SJCRH30 (cell line): ENCODE measurements around the gene SARS1. TPM values are rescaled to one million over a fixed set of nuclear protein-coding genes. Genes with fewer than 3 reads are reported as not detected.

ENCODE experiments used
- DNase-seq, 2 experiments: peaks; one replicate each; pipeline ENCODE4 v3.0.0-alpha.2; 2015 to 2020
- H3K27ac ChIP-seq: fragments of 250-450 bp; sonication (Bioruptor Pico); 2 replicates; pipeline ENCODE4 v1.5.1; 2020; ENCODE audit warnings: mild to moderate bottlenecking, moderate library complexity
- H3K27me3 ChIP-seq: fragments of 250-450 bp; sonication (Bioruptor Pico); 2 replicates; pipeline ENCODE4 v1.5.1; 2020; ENCODE audit warnings: mild to moderate bottlenecking, moderate library complexity
- H3K36me3 ChIP-seq: fragments of 250-450 bp; sonication (Bioruptor Pico); 2 replicates; pipeline ENCODE4 v1.5.1; 2020; ENCODE audit warnings: mild to moderate bottlenecking, moderate library complexity
- H3K4me1 ChIP-seq: fragments of 250-450 bp; sonication (Bioruptor Pico); 2 replicates; pipeline ENCODE4 v1.5.1; 2020; ENCODE audit warnings: mild to moderate bottlenecking, moderate library complexity
- H3K4me3 ChIP-seq: fragments of 250-450 bp; sonication (Bioruptor Pico); 2 replicates; pipeline ENCODE4 v1.5.1; 2020; ENCODE audit warnings: mild to moderate bottlenecking, moderate library complexity
- H3K9me3 ChIP-seq: fragments of 250-450 bp; sonication (Bioruptor Pico); replicated peaks from 2 replicates; pipeline ENCODE4 v1.5.1; 2020; ENCODE audit warnings: mild to moderate bottlenecking, moderate library complexity
- total RNA-seq: library from RNA; depleted of rRNA; stranded (reverse); fragments of >200 nt; shearing (Covaris generic); gene quantifications from 2 replicates; pipeline ENCODE4 v1.2.3, GENCODE V29; 2014

The SARS1 gene
- total RNA-seq, 1 experiment from 2014 or later = 107 TPM

DNA sequence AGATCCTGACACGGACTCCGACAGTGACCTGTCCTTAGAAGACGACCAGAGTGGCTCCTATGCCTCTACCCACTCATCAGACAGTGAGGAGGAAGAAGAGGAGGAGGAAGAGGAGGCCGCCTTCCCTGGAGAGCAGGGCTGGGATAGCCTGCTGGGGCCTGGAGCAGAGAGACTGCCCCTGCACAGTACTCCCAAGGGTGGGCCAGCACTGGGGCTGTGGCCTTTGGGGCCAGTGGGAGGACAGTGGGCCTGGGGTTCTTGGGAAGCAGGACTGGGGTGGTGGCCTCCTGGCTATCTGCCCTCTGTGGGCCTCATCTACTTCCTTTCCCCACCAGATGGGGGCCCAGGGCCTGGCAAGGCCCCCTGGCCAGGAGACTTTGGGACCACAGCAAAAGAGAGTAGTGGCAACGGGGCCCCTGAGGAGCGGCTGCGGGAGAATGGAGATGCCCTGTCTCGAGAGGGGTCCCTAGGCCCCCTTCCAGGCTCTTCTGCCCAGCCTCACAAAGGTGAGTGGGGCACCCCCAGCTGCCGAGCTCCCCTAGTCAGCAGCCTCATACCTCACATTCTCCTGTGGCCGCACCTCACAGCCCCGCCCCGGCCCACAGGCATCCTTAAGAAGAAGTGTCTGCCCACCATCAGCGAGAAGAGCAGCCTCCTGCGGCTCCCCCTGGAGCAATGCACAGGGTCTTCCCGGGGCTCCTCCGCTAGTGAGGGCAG lies 59.3 kb downstream of the SARS1 start:
- Histone ChIP-seq H3K27ac (no peak overlapping the region), H3K36me3 (no peaks in the 10 kb centered on the region), H3K9me3 (no peaks in the 10 kb centered on the region), H3K4me1 (peaks cover 50% of the 10 kb centered on the region), H3K27me3 (no peaks in the 10 kb centered on the region), H3K4me3 (no peak overlapping the region)
- DNase-seq = no peak

- Histone ChIP-seq H3K4me3 (no peak overlapping the region; the same call in 1 of the 2 replicates), H3K27me3 (no peaks in the 10 kb centered on the region), H3K36me3 (peaks cover 7% of the 10 kb centered on the region; the same call in 1 of the 2 replicates), H3K4me1 (peaks cover 50% of the 10 kb centered on the region), H3K9me3 (no peaks in the 10 kb centered on the region), H3K27ac (no peak overlapping the region)
- no peak for DNase-seq
Measured at GRCh38 chr1:109273570-109274288, 60.0 kb downstream of the SARS1 start.

GRCh38 chr1:109274533-109275476 lies 61.1 kb downstream of the SARS1 start:
- Histone ChIP-seq H3K9me3 (no peaks in the 10 kb centered on the region), H3K4me3 (peak overlapping the region; percentile 39), H3K27me3 (no peaks in the 10 kb centered on the region), H3K36me3 (peaks cover 7% of the 10 kb centered on the region; the same call in 1 of the 2 replicates), H3K27ac (peak overlapping the region; percentile 5; the same call in 1 of the 2 replicates), H3K4me1 (peaks cover 45% of the 10 kb centered on the region)
- DNase-seq = peak; percentile 67 to 78

DNA sequence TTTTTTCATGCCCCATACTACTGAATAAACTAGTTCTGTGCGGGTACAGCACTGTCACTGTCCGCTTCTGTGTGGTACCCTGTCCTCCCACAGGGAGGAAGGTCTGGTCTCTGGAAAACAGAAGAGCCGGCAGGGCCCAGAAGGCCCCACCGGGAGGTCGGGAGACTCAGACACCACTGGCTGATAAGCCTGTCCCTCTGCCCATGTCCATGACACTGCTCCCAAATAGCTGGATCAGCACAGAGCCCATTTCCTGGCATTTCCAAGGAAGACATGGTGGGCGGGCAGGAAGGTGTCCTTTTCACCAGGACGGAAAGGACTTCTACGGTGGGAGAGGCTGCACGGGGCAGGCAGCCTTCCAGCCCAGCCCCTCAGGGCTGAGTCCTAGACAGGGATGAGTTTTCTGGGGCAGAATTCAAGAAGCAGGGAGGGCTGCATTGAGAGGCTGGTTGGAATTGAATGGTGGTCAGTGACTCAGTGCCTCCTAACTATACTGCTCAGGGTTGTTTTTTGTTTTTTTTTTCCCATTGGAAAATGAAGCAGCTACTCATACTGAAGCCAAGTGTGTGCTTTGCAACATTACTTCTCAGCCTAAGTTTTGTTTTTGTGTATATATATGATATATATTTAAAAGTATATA lies 62.1 kb downstream of the SARS1 start:
- H3K27me3 ChIP-seq = no peaks in the 10 kb centered on the region
- H3K4me3 ChIP-seq = peak overlapping the region; percentile 39
- H3K4me1 ChIP-seq = peaks cover 42% of the 10 kb centered on the region
- peak; percentile 35 to 55 for DNase-seq
- H3K36me3 ChIP-seq = peaks cover 7% of the 10 kb centered on the region; the same call in 1 of the 2 replicates
- peak overlapping the region; percentile 0; the same call in 1 of the 2 replicates for H3K27ac ChIP-seq
- H3K9me3 ChIP-seq = no peaks in the 10 kb centered on the region

GRCh38 chr1:109277434-109278204 lies 63.9 kb downstream of the SARS1 start:
- peak; percentile 58 to 69 for DNase-seq
- peaks cover 10% of the 10 kb centered on the region; the same call in 1 of the 2 replicates for H3K36me3 ChIP-seq
- no peak overlapping the region for H3K4me3 ChIP-seq
- H3K27me3 ChIP-seq = no peaks in the 10 kb centered on the region
- H3K4me1 ChIP-seq = peaks cover 37% of the 10 kb centered on the region
- no peak overlapping the region for H3K27ac ChIP-seq
- H3K9me3 ChIP-seq = no peaks in the 10 kb centered on the region

- DNase-seq = no peak
- Histone ChIP-seq H3K27ac (no peak overlapping the region), H3K4me1 (peaks cover 24% of the 10 kb centered on the region)
Measured at GRCh38 chr1:109279615-109280278, 66.0 kb downstream of the SARS1 start.

GRCh38 chr1:109280862-109281261 lies 67.1 kb downstream of the SARS1 start:
- Histone ChIP-seq H3K4me1 (peaks cover 15% of the 10 kb centered on the region), H3K27ac (no peak overlapping the region), H3K27me3 (no peaks in the 10 kb centered on the region), H3K9me3 (no peaks in the 10 kb centered on the region), H3K4me3 (no peak overlapping the region), H3K36me3 (peaks cover 10% of the 10 kb centered on the region; the same call in 1 of the 2 replicates)
- no peak for DNase-seq

More at GRCh38 chr1:109279615-109280278, 66.0 kb downstream of the SARS1 start:
- Histone ChIP-seq H3K9me3 (no peaks in the 10 kb centered on the region), H3K27me3 (no peaks in the 10 kb centered on the region), H3K4me3 (no peak overlapping the region), H3K36me3 (peaks cover 10% of the 10 kb centered on the region; the same call in 1 of the 2 replicates)

- no peak overlapping the region; the same call in 1 of the 2 replicates for H3K27ac ChIP-seq
- peaks cover 8% of the 10 kb centered on the region for H3K4me1 ChIP-seq
- H3K36me3 ChIP-seq = peaks cover 10% of the 10 kb centered on the region; the same call in 1 of the 2 replicates
- H3K27me3 ChIP-seq = no peaks in the 10 kb centered on the region
- no peaks in the 10 kb centered on the region for H3K9me3 ChIP-seq
- H3K4me3 ChIP-seq = peak overlapping the region; percentile 70
- no peak for DNase-seq
Measured at GRCh38 chr1:109281680-109282496, 68.2 kb downstream of the SARS1 start.

GRCh38 chr1:109282497-109282951 lies 68.8 kb downstream of the SARS1 start:
- H3K27ac ChIP-seq = peak overlapping the region; percentile 77
- peak overlapping the region; percentile 70 for H3K4me3 ChIP-seq
- peaks cover 8% of the 10 kb centered on the region for H3K4me1 ChIP-seq
- no peaks in the 10 kb centered on the region for H3K9me3 ChIP-seq
- no peaks in the 10 kb centered on the region for H3K27me3 ChIP-seq
- no peak for DNase-seq
- peaks cover 10% of the 10 kb centered on the region; the same call in 1 of the 2 replicates for H3K36me3 ChIP-seq

GRCh38 chr1:109282952-109283747 lies 69.4 kb downstream of the SARS1 start, which contains the start of gene PSRC1:
Gene PSRC1, minus strand, starts transcription at chr1:109283145.
- Histone ChIP-seq H3K27ac (peak within 1 kb of the TSS; percentile 77), H3K4me1 (peaks cover 8% of the 10 kb centered on the region), H3K9me3 (no peaks in the 10 kb centered on the region), H3K4me3 (peak within 1 kb of the TSS; percentile 70), H3K36me3 (peaks cover 8% of the 10 kb centered on the region; the same call in 1 of the 2 replicates), H3K27me3 (no peaks in the 10 kb centered on the region)
- DNase-seq = peak; percentile 97 to 98

- 0 out of 2 replicates have a peak, but pooled peaks cover 3% of the 10 kb centered on the region for H3K36me3 ChIP-seq
- no peaks in the 10 kb centered on the region for H3K9me3 ChIP-seq
- no peak for DNase-seq
- H3K27me3 ChIP-seq = no peaks in the 10 kb centered on the region
- peaks cover 8% of the 10 kb centered on the region for H3K4me1 ChIP-seq
- H3K4me3 ChIP-seq = peak overlapping the region; percentile 70
- peak overlapping the region; percentile 77 for H3K27ac ChIP-seq
Measured at GRCh38 chr1:109283748-109284600, 70.3 kb downstream of the SARS1 start.
